GM04504 (cell line): ENCODE results near the gene ADAMTS15.

Source experiments
- DNase-seq: peaks from one replicate; pipeline ENCODE4 v3.0.0-alpha.2; 2012; ENCODE audit warnings: low read depth

The ADAMTS15 gene

GRCh38 chr11:130462101-130462885, 13.8 kb downstream of the ADAMTS15 start:
- DNase-seq, result no peak

DNA sequence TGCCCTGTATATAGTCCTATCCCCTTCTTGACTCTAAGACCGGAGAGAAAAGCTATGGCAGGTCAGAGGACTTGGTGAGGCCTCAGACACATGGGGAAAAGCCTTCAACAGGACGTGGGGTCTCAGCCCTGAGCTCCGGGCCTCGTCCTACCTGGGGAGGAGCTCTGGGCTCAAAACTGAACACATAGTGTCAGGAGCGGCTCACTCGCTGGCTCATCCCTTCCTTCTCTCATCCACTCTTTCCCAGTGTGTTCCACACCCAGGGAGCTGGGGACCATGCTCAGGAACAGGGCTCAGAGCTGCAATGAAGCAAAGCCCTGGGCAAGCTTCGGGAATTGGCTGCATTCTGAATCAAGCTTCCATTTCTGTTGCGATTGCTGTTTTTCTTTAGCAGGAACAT, 14.5 kb downstream of the ADAMTS15 start:
- DNase-seq, result no peak

- peak; percentile 47 for DNase-seq
These were observed 15.9 kb downstream of the ADAMTS15 start for GRCh38 chr11:130464291-130464812.

DNA sequence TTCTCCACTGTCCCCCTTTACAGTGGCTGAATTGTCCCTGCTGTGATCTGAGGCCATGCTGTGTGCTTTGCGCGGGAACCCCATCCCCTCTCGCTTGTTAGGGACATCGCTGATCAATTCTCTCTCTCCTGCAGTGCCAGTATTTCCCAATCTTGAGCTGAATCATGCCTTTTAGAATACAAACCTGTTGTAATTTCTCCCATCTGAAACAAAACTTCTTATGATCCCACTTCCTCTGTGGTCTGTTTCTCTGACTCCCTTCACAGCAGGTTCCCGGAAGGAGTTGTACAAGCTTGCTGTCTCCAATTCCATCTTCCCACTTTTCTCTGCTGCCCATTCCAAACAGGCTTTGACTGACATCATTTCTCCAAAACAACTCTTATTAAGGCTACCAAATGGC, 16.8 kb downstream of the ADAMTS15 start:
- no peak for DNase-seq

DNA sequence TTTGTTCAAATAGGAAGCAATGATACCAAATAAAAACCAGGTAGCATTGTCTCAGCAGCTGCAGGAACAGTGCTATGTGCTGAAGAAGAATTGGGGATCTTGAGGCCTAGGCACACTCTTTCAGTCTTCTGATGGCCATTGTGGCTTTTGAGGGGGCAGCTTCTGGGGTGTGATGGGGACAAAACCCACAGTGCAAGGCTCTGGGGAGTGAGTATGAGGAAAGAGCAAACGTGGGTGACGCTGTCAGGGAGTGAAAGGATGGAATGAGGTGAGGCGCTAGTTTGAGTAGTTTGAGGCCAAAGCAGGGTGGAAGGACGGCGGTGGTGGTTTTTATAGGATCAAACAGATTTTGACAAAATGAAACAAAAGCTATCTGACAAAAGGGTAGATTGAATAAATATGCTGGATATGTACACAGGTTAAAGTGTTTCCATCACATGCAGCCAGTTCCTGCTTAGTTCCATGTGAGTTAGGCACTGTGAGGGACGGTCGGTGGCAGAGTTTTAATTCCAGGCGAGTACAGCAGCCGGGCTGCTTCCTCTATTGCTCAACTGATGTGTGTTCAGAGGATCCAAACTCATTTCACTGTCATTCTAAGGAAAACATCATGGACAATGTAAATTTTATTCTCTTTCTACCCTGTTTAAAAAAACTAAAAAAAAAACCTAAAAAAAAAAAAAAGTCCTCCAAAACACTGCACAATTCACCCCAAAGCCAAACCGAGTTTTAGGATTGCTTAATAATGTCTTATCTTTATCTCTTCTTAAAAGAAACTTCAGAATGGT, 18.9 kb downstream of the ADAMTS15 start:
- no peak for DNase-seq

GRCh38 chr11:130469181-130469580, 20.7 kb downstream of the ADAMTS15 start:
- DNase-seq, result no peak

- no peak for DNase-seq
These were observed 22.6 kb downstream of the ADAMTS15 start for GRCh38 chr11:130470832-130471706.

DNA sequence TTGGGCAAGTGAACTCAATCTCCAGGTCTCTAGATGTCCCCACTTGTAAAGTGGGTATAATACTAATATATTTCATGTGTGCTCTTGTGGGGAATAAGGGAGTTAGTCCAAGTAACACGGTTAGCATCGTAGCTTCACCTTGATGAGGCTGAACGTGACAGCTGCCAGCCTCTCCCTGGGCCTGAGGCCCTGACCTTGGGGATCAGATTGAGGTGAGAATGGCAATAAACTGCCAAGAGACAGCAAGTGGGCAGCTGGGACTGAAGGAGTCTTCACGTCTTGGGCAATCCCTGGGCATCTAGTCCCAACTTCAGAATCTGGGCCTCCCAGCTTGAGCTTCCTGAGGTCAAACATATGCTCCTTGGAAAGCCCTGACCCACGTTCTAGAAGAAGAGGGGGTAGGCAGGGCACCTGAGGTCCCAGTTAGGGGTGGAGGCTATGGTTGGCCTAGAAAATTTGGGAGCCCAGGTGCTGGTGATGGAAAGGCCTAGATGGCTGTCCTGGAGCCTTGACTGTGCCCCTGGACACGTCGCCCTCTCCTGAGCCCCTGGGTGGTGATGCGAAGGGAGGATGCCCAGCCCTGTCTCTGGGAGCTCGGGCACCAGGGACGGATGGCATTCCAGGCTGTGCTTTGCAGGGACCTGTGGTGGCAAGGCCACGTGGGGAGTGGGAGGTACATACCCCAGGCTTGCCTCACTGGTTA, 23.4 kb downstream of the ADAMTS15 start:
- no peak for DNase-seq

DNA sequence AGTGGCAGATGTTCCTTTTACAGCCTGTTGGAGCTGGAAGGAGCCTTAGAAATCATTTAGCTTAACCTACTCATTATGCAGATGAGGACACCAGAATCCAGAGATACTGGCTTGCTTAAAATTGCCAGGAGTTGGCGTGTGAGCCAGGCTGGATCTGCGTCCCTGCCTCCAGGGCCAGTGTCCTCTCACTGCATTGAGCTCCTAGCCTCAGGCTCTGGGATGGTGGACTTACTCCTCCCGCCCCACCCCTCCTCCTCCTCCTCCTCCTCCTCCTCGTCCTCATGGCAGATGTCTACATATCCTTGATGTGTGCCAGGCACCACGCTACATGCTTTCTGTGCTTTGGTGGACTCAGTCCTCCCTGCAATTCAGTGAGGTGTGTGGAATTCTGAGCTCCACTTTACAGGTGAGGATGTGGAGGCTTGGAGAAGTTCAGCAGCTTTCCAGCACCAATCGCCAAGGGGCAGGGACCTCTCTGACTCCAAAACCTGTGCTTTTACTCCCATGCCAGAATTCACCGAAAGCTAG, 24.1 kb downstream of the ADAMTS15 start:
- DNase-seq, result no peak

DNA sequence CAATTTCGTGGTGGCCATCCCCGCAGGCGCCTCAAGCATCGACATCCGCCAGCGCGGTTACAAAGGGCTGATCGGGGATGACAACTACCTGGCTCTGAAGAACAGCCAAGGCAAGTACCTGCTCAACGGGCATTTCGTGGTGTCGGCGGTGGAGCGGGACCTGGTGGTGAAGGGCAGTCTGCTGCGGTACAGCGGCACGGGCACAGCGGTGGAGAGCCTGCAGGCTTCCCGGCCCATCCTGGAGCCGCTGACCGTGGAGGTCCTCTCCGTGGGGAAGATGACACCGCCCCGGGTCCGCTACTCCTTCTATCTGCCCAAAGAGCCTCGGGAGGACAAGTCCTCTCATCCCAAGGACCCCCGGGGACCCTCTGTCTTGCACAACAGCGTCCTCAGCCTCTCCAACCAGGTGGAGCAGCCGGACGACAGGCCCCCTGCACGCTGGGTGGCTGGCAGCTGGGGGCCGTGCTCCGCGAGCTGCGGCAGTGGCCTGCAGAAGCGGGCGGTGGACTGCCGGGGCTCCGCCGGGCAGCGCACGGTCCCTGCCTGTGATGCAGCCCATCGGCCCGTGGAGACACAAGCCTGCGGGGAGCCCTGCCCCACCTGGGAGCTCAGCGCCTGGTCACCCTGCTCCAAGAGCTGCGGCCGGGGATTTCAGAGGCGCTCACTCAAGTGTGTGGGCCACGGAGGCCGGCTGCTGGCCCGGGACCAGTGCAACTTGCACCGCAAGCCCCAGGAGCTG, 24.8 kb downstream of the ADAMTS15 start:
- no peak for DNase-seq

GRCh38 chr11:130473795-130474377, 25.4 kb downstream of the ADAMTS15 start:
- DNase-seq, result no peak

- DNase-seq, result no peak
These were observed 26.4 kb downstream of the ADAMTS15 start for GRCh38 chr11:130474637-130475400.

DNA sequence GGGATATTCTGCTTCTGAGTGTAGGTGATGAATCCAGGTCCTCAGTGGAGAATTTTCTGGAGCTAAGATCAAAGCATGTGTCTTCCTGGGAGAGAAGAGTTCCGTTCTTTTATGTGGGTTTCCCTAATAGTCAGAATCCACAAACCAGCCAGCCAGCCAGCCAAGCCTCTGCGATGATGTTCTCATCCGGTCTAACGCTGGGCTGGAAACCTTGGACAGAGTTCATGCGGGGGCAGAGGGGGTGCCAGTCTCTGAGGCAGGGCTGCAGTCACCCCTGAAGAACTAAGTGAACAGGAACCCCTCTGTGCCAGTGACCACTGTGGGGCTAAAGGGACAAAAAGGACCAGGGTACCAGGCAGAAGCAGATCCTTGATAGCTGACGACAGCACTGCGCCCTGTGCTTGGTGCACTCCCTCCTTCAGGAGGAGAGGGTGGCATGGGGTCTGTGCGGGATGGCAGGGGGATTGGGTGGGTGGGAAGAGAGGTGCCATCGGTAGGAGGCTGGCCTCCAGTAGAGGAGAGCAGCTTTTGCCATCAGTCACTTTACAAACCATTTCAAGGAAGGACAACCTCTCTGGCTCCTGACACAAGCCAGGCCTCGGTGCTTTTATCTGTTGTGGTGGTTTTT, 27.1 kb downstream of the ADAMTS15 start:
- DNase-seq, result no peak

GRCh38 chr11:130476200-130476921, 27.9 kb downstream of the ADAMTS15 start:
- DNase-seq, result no peak

- no peak for DNase-seq
These were observed 28.6 kb downstream of the ADAMTS15 start for GRCh38 chr11:130476922-130477491.

DNA sequence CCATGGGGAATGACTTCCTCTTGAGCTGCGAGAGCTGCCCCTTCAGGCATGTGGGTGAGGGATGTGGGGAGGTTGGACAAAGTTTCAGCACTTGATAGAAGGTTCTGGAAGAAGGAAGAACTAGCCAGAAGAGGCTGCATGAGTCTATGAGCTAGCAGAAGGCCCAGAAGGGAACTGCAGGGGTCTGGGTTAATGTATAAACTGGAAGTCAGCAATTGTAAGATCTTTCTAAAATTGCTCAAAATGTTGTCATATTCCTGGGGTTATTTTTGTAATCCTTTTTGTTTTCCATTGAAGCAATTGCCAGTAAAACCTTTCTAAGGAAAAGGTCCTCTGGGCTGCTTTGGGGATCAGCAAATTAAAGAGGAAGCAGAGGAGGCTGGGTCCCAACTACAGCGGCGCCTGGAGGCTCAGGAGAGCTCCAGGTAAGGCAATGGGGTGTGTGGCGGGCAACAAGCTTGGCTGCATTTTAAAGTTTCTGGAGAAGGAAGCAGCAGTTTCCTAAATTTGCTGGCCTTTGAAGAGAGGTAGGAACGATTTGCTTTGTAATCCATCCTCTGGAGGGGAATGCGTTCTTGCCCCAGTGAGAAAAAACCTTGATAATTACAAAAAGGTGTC, 29.2 kb downstream of the ADAMTS15 start:
- no peak for DNase-seq

DNA sequence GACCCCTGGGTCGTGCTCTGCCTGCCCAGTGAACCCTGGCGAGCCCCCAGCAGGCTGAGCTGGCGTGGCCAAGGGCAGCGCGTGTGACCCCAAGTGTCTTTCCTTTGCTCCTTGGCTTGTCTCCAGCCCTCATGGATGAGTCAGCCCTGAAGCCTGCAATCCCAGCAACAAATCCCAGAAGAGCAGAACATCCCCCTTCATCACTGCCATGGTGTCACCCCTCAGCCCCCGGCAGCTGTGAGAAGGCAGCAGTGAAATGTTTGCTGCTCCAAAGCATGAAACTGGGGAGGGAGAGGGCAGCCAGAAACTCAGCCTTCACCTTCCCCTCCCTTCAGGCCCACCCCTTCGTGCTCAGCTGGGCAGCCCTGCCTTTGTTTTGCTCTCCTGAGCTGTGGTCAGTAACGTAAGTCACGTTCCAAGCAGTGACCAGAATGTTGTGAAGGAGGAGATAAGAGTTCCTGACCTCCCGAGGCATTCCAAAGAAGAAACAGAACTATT, 29.8 kb downstream of the ADAMTS15 start:
- peak; percentile 89 for DNase-seq
